GM19328 (cell line): ENCODE data around the gene LOX.

Experiments used
- ATAC-seq: cut with Tn5 transposase; IDR thresholded peaks from one replicate; pipeline ENCODE4 v1.9.1; 2021; ENCODE audit warnings: mild to moderate bottlenecking, moderate library complexity; ENCODE audit not compliant: unreplicated experiment

Gene LOX

GRCh38 chr5:122078116-122079110 lies at the start of gene LOX:
TSS of gene LOX (minus strand) at chr5:122078259. CDS start at chr5:122077985, 274 bp downstream.
- no peak for ATAC-seq

GRCh38 chr5:122126756-122127321 lies 48.8 kb upstream of the LOX start:
- no peak for ATAC-seq

GRCh38 chr5:122126177-122126755 lies 48.2 kb upstream of the LOX start:
- no peak for ATAC-seq

GRCh38 chr5:122124766-122125165 lies 46.7 kb upstream of the LOX start:
- ATAC-seq = no peak

GRCh38 chr5:122121479-122122465 lies 43.7 kb upstream of the LOX start:
- ATAC-seq = no peak

GRCh38 chr5:122120957-122121356 lies 42.9 kb upstream of the LOX start:
- ATAC-seq = no peak

- no peak for ATAC-seq
Observed at GRCh38 chr5:122120493-122120892, 42.4 kb upstream of the LOX start.

- no peak for ATAC-seq
Observed at GRCh38 chr5:122119205-122119604, 41.1 kb upstream of the LOX start.

- ATAC-seq = no peak
Observed at GRCh38 chr5:122118356-122118948, 40.4 kb upstream of the LOX start.

- no peak for ATAC-seq
Observed at GRCh38 chr5:122114501-122114900, 36.4 kb upstream of the LOX start.

- ATAC-seq = no peak
Observed at GRCh38 chr5:122112733-122113558, 34.9 kb upstream of the LOX start.

GRCh38 chr5:122112063-122112462 lies 34.0 kb upstream of the LOX start:
- no peak for ATAC-seq

GRCh38 chr5:122111460-122111859 lies 33.4 kb upstream of the LOX start:
- ATAC-seq = no peak

GRCh38 chr5:122110987-122111386 lies 32.9 kb upstream of the LOX start:
- ATAC-seq = no peak

GRCh38 chr5:122107016-122107415 lies 29.0 kb upstream of the LOX start:
- no peak for ATAC-seq

- no peak for ATAC-seq
Observed at GRCh38 chr5:122105909-122106308, 27.9 kb upstream of the LOX start.

- ATAC-seq = no peak
Observed at GRCh38 chr5:122102825-122103224, 24.8 kb upstream of the LOX start.

- no peak for ATAC-seq
Observed at GRCh38 chr5:122101636-122102285, 23.7 kb upstream of the LOX start.
